ENCODE results near the gene JAML.

GRCh38 chr11:118148240-118148639, 76.6 kb downstream of the JAML start:
- TF ChIP-seq POLR2A (IDR thresholded peaks at IDR 0.05; ENCODE audit: low read depth, low read length) (no peak), TAF1 (IDR thresholded peaks at IDR 0.05; ENCODE audit: low read depth, low read length) (no peak), POLR2AphosphoS5 (IDR thresholded peaks at IDR 0.05; ENCODE audit: low read depth, low read length) (no peak), SPI1 (IDR thresholded peaks at IDR 0.05; ENCODE audit: low read depth, low read length) (no peak), PAX5 (IDR thresholded peaks at IDR 0.05; ENCODE audit: insufficient read depth, low read length, severe bottlenecking) (no peak)
